Upper lobe of left lung (tissue), 6 donors: ENCODE data around the gene PSG11. TPM values are rescaled to one million over a fixed set of nuclear protein-coding genes. Genes with fewer than 3 reads are reported as not detected.
"Not testable (repeated sequence)": the region's sequence is repeated elsewhere in the genome, so short reads cannot be mapped to it uniquely, and the experiment has no call there.

ENCODE experiments used
- ATAC-seq, 2 donors: fragments of 200-7000 bp; cut with Tn5 transposase; one replicate each; pipeline ENCODE4 v1.9.1; 2022; ENCODE audit warnings: mild to moderate bottlenecking in 2 of 2, moderate library complexity in 2 of 2; ENCODE audit not compliant: low FRiP score in 2 of 2
- DNase-seq, 2 donors: peaks; one replicate each; pipeline ENCODE4 v3.0.0-alpha.2; 2019 to 2020
- H3K27ac ChIP-seq, 4 donors: fragments of 200-600 bp; sonication (generic); one replicate each; pipeline ENCODE4 v1.5.1; 2016 to 2019
- H3K27me3 ChIP-seq, 4 donors: fragments of 200-600 bp; sonication (generic); one replicate each; pipeline ENCODE4 v1.5.1; 2017 to 2019
- H3K36me3 ChIP-seq, 4 donors: fragments of 200-600 bp; sonication (generic); one replicate each; pipeline ENCODE4 v1.5.1; 2016 to 2019
- H3K4me1 ChIP-seq, 4 donors: fragments of 200-600 bp; sonication (generic); one replicate each; pipeline ENCODE4 v1.5.1; 2018 to 2019
- H3K4me3 ChIP-seq, 4 donors: fragments of 200-600 bp; sonication (generic); one replicate each; pipeline ENCODE4 v1.5.1; 2017 to 2019; ENCODE audit warnings: mild to moderate bottlenecking in 2 of 4, moderate library complexity in 1 of 4
- H3K9me3 ChIP-seq, 4 donors: fragments of 200-600 bp; sonication (generic); one replicate each; pipeline ENCODE4 v1.5.1; 2018 to 2019
- WGBS, 2 donors: methylation state at CpG; one replicate each; pipeline ENCODE4 v1.1.5; 2017 to 2018; 5-methylcytosine and 5-hydroxymethylcytosine counted together
- total RNA-seq, 6 donors: library from RNA; depleted of rRNA in 4 of 6; stranded (reverse); fragments of >200 nt in 4 of 6; gene quantifications; one replicate each; pipeline versions ENCODE4 v1.1.0 to v1.2.1, GENCODE V29; 2016 to 2021
- donor health status: DM: no; HTN: no; CAD: no; lungs with moderate emphysema.
- donor health status: DM: no; HTN: yes; CAD: no; lungs with severe emphysema.

PSG11 gene
- not detected for total RNA-seq

- not testable (repeated sequence) for H3K27ac ChIP-seq, H3K4me1 ChIP-seq, H3K27me3 ChIP-seq, H3K9me3 ChIP-seq, H3K36me3 ChIP-seq, H3K4me3 ChIP-seq, DNase-seq, ATAC-seq
- WGBS, 2 donors: 57 to 82% methylated on average over 6 of the region's 6 CpGs
These were observed at the start of gene PSG11 for GRCh38 chr19:43026369-43026768. TSS of gene PSG11 (minus strand) at chr19:43026469. CDS start at chr19:43026372, 97 bp downstream.

- H3K27ac ChIP-seq, H3K4me3 ChIP-seq, H3K9me3 ChIP-seq, ATAC-seq, H3K36me3 ChIP-seq, H3K27me3 ChIP-seq, DNase-seq, H3K4me1 ChIP-seq: not testable (repeated sequence)
- WGBS, 2 donors: 59 to 86% methylated on average over 3 of the region's 3 CpGs
These were observed 36.1 kb upstream of the PSG11 start for GRCh38 chr19:43062418-43062817.

- not testable (repeated sequence) for H3K9me3 ChIP-seq, H3K27me3 ChIP-seq, H3K4me3 ChIP-seq, DNase-seq, ATAC-seq, H3K36me3 ChIP-seq, H3K4me1 ChIP-seq, H3K27ac ChIP-seq
- 68 to 75% methylated on average over 3 of the region's 3 CpGs for WGBS, 2 donors
These were observed 35.1 kb upstream of the PSG11 start for GRCh38 chr19:43061326-43061725.

- not testable (repeated sequence) for H3K36me3 ChIP-seq, ATAC-seq, H3K4me3 ChIP-seq, H3K27me3 ChIP-seq, H3K4me1 ChIP-seq, DNase-seq, H3K27ac ChIP-seq
- WGBS, 2 donors: 69 to 77% methylated on average over 3 of the region's 3 CpGs
- H3K9me3 ChIP-seq: peaks cover 0 to 13% (median 4%) of the 10 kb centered on the region in 4 donors
These were observed 34.0 kb upstream of the PSG11 start for GRCh38 chr19:43060254-43060653.

- not testable (repeated sequence) for ATAC-seq, H3K4me1 ChIP-seq, H3K36me3 ChIP-seq, DNase-seq, H3K27ac ChIP-seq, H3K27me3 ChIP-seq, H3K4me3 ChIP-seq
- 65% methylated on average over 2 of the region's 2 CpGs; no CpG with 5 or more reads in 1 of the 2 donors for WGBS, 2 donors
- peaks cover 0 to 13% (median 4%) of the 10 kb centered on the region in 4 donors for H3K9me3 ChIP-seq
These were observed 33.2 kb upstream of the PSG11 start for GRCh38 chr19:43059482-43059881.

GRCh38 chr19:43058440-43058839 is 32.2 kb upstream of the PSG11 start:
- DNase-seq, ATAC-seq: not testable (repeated sequence)
- WGBS, 2 donors: 40 to 47% methylated on average over 2 of the region's 2 CpGs

GRCh38 chr19:43047966-43048365 is 21.7 kb upstream of the PSG11 start:
- H3K4me3 ChIP-seq, H3K9me3 ChIP-seq, H3K4me1 ChIP-seq, DNase-seq, H3K36me3 ChIP-seq, H3K27ac ChIP-seq, H3K27me3 ChIP-seq, ATAC-seq: not testable (repeated sequence)
- WGBS, 2 donors: 64 to 86% methylated on average over 3 of the region's 3 CpGs

More at GRCh38 chr19:43058440-43058839, 32.2 kb upstream of the PSG11 start:
- H3K27ac ChIP-seq, H3K36me3 ChIP-seq, H3K4me1 ChIP-seq, H3K4me3 ChIP-seq, H3K27me3 ChIP-seq: not testable (repeated sequence)
- H3K9me3 ChIP-seq: peaks cover 0 to 13% (median 4%) of the 10 kb centered on the region in 4 donors

GRCh38 chr19:43046578-43046977 is 20.3 kb upstream of the PSG11 start:
- not testable (repeated sequence) for DNase-seq, H3K9me3 ChIP-seq, H3K36me3 ChIP-seq, H3K4me3 ChIP-seq, H3K27ac ChIP-seq, ATAC-seq, H3K4me1 ChIP-seq, H3K27me3 ChIP-seq
- WGBS, 2 donors: 83 to 85% methylated on average over 2 of the region's 2 CpGs

- H3K4me3 ChIP-seq, H3K36me3 ChIP-seq, H3K27me3 ChIP-seq, H3K9me3 ChIP-seq, H3K27ac ChIP-seq, ATAC-seq, H3K4me1 ChIP-seq, DNase-seq: not testable (repeated sequence)
- 40 to 57% methylated on average over 1 of the region's 1 CpG for WGBS, 2 donors
These were observed 17.4 kb upstream of the PSG11 start for GRCh38 chr19:43043492-43044180.

GRCh38 chr19:43031645-43032044 is 5.4 kb upstream of the PSG11 start:
- not testable (repeated sequence) for ATAC-seq, H3K4me3 ChIP-seq, H3K4me1 ChIP-seq, H3K36me3 ChIP-seq, H3K9me3 ChIP-seq, DNase-seq, H3K27me3 ChIP-seq, H3K27ac ChIP-seq
- 26 to 39% methylated on average over 2 of the region's 2 CpGs for WGBS, 2 donors
